HepG2 (cell line): ENCODE results near the gene KCNJ13. TPM values are rescaled to one million over a fixed set of nuclear protein-coding genes. Genes with fewer than 3 reads are reported as not detected.

Source experiments
- ATAC-seq: fragments of 200-7000 bp; cut with Tn5 transposase; 3 replicates; pipeline ENCODE4 v1.9.1; 2020; ENCODE audit warnings: mild to moderate bottlenecking, moderate library complexity
- BruUV-seq: library from RNA; stranded (reverse); fragments of 400-500 nt; replicated peaks from 2 replicates; lab custom pipeline; 2021; lab: Mats Ljungman, UMichigan
- CTCF ChIA-PET: fragments of 300-600 bp; formaldehyde crosslinking; extraction: SDS; loops from one replicate; lab custom pipeline; 2021; ENCODE audit warnings: low total read pairs, inconsistent platforms, low intra/inter-chr PET ratio; lab: Yijun Ruan, JAX
- POLR2A ChIA-PET: fragments of 350-600 bp; sonication (Branson Sonifier 250); formaldehyde crosslinking; loops from one replicate; lab custom pipeline; 2020; ENCODE audit warnings: antibody characterized with exemption, inconsistent platforms; lab: Yijun Ruan, JAX
- DNase-seq: peaks from one replicate; pipeline ENCODE4 v3.0.0-alpha.2; 2015; ENCODE audit warnings: low spot score
- FAIRE-seq: peaks from 3 replicates; lab custom pipeline; 2011; peaks lifted over from hg19 to GRCh38; lab: Jason Lieb, UNC
- H2AFZ ChIP-seq: one replicate; pipeline ENCODE4 v1.6.1; 2011; ENCODE audit warnings: low read length, inconsistent platforms
- H3K27ac ChIP-seq: fragments of 300-600 bp; 3 replicates; pipeline ENCODE4 v1.8.0; 2011; ENCODE audit warnings: mixed run types, mild to moderate bottlenecking, mixed read lengths, low read length, inconsistent platforms; ENCODE audit not compliant: insufficient read depth; ENCODE audit errors: extremely low read length
- H3K27me3 ChIP-seq, 2 experiments: fragments of 200-600 bp in 1 of 2; 2 replicates in 1 of 2; 3 replicates in 1 of 2; pipeline versions ENCODE4 v1.6.0 to v1.8.0; 2011; ENCODE audit warnings: low read length in 2 of 2, mild to moderate bottlenecking in 2 of 2, moderate library complexity in 2 of 2, inconsistent platforms in 1 of 2; ENCODE audit not compliant: insufficient read depth in 2 of 2, control insufficient read depth in 1 of 2
- H3K36me3 ChIP-seq, 2 experiments: fragments of 200-600 bp in 1 of 2; replicated peaks in 1 of 2; 2 replicates in 1 of 2; 3 replicates in 1 of 2; pipeline versions ENCODE4 v1.5.1 to v1.8.0; 2011; ENCODE audit warnings: low read length in 2 of 2, inconsistent platforms in 1 of 2; ENCODE audit not compliant: insufficient read depth in 2 of 2, control insufficient read depth in 1 of 2
- H3K4me1 ChIP-seq: 2 replicates; pipeline ENCODE4 v1.5.1; 2012; ENCODE audit warnings: low read length, inconsistent platforms; ENCODE audit not compliant: insufficient read depth
- H3K4me2 ChIP-seq: 2 replicates; pipeline ENCODE4 v1.6.0; 2011; ENCODE audit warnings: low read depth, low read length, inconsistent platforms
- H3K4me3 ChIP-seq, 3 experiments: fragments of 200-600 bp in 1 of 3; sonication (generic), shearing (Covaris generic) in 1 of 3; replicated peaks in 1 of 3; 2 replicates each; pipeline ENCODE4 v1.5.1; 2011 to 2016; ENCODE audit warnings: low read length in 3 of 3, inconsistent platforms in 2 of 3, low read depth in 2 of 3, mild to moderate bottlenecking in 2 of 3, control low read depth in 1 of 3, mixed read lengths in 1 of 3; ENCODE audit not compliant: insufficient read depth in 1 of 3
- H3K79me2 ChIP-seq: one replicate; pipeline ENCODE4 v1.6.1; 2011; ENCODE audit warnings: low read length, inconsistent platforms; ENCODE audit not compliant: insufficient read depth
- H3K9ac ChIP-seq: 2 replicates; pipeline ENCODE4 v1.6.0; 2011; ENCODE audit warnings: mild to moderate bottlenecking, low read depth, low read length, inconsistent platforms; ENCODE audit not compliant: insufficient read depth
- H3K9me3 ChIP-seq: 2 replicates; pipeline ENCODE4 v1.5.1; 2012; ENCODE audit warnings: mild to moderate bottlenecking, low read length
- H4K20me1 ChIP-seq: 2 replicates; pipeline ENCODE4 v1.6.0; 2011; ENCODE audit warnings: inconsistent platforms, mild to moderate bottlenecking, low read length, moderate library complexity; ENCODE audit not compliant: insufficient read depth
- CAMTA2 ChIP-seq: sonication (generic); formaldehyde crosslinking; IDR thresholded peaks from 2 replicates; pipeline ENCODE4 v1.4.0; 2020; ENCODE audit warnings: mild to moderate bottlenecking, missing genetic modification reagents, borderline replicate concordance
- DMTF1 ChIP-seq: sonication (generic); formaldehyde crosslinking; IDR thresholded peaks from 2 replicates; pipeline ENCODE4 v1.4.0; 2020; ENCODE audit warnings: mild to moderate bottlenecking, missing genetic modification reagents
- EZH2 ChIP-seq: conservative IDR thresholded peaks from 2 replicates; pipeline ENCODE4 v1.6.1; 2012; ENCODE audit warnings: mild to moderate bottlenecking, low read depth, low read length, moderate library complexity
- FOSL1 ChIP-seq: sonication (generic); formaldehyde crosslinking; IDR thresholded peaks from 2 replicates; pipeline ENCODE4 v1.9.0; 2021; ENCODE audit warnings: missing genetic modification reagents, borderline replicate concordance
- HMGA1 ChIP-seq: sonication (generic); formaldehyde crosslinking; conservative IDR thresholded peaks from 2 replicates; pipeline ENCODE4 v1.4.0; 2020; ENCODE audit warnings: missing genetic modification reagents
- MTA1 ChIP-seq: sonication (generic); formaldehyde crosslinking; IDR thresholded peaks from 2 replicates; pipeline ENCODE4 v1.4.0; 2020; ENCODE audit warnings: missing genetic modification reagents, mild to moderate bottlenecking, borderline replicate concordance
- SKIL ChIP-seq: sonication (generic); formaldehyde crosslinking; IDR thresholded peaks from 2 replicates; pipeline ENCODE4 v1.8.0; 2022; ENCODE audit warnings: missing genetic modification reagents, mild to moderate bottlenecking, moderate library complexity, borderline replicate concordance
- TRIM22 ChIP-seq: fragments of 450-650 bp; IDR thresholded peaks from 2 replicates; pipeline ENCODE4 v1.6.1; 2017
- ZNF224 ChIP-seq: sonication (generic); formaldehyde crosslinking; IDR thresholded peaks from 2 replicates; pipeline ENCODE4 v1.5.0; 2020; ENCODE audit warnings: mild to moderate bottlenecking, missing genetic modification reagents
- ZNF770 ChIP-seq: sonication (generic); formaldehyde crosslinking; IDR thresholded peaks from 2 replicates; pipeline ENCODE4 v1.5.0; 2020; ENCODE audit warnings: mild to moderate bottlenecking, missing genetic modification reagents
- ZNF839 ChIP-seq: sonication (generic); formaldehyde crosslinking; IDR thresholded peaks from 2 replicates; pipeline ENCODE4 v1.4.0; 2020; ENCODE audit warnings: missing genetic modification reagents, mild to moderate bottlenecking, borderline replicate concordance
- ZNF841 ChIP-seq: sonication (generic); formaldehyde crosslinking; IDR thresholded peaks from 2 replicates; pipeline ENCODE4 v1.8.1; 2023; ENCODE audit warnings: missing genetic modification reagents, borderline replicate concordance
- WGBS: methylation state at CpG from one replicate; pipeline ENCODE4 v1.1.6; 2017; ENCODE audit warnings: low lambda C conversion rate; 5-methylcytosine and 5-hydroxymethylcytosine counted together
- in situ Hi-C: cut with HindIII; loops from 2 replicates; pipeline ENCODE4 v1.10.0; 2017; ENCODE audit warnings: low pct_unique_long_range_greater_than_20kb; ENCODE audit not compliant: extremely low pct_ligation_motif_present
- intact Hi-C: fragments of 100-400 bp; cut with micrococcal nuclease; formaldehyde crosslinking; loops from one replicate; pipeline ENCODE4 v1.10.0; 2022; ENCODE audit not compliant: unreplicated experiment
- polyA plus RNA-seq, 8 experiments: library from polyadenylated mRNA; depleted of rRNA in 3 of 8; stranded (reverse) in 7 of 8; unstranded in 1 of 8; fragments of >200 nt; fragmentation: Illumina TruSeq in 4 of 8; extraction: Trizol in 4 of 8; gene quantifications; 2 replicates each; pipeline versions ENCODE4 v1.2.1 to v1.2.3, GENCODE V29; 2011 to 2016; ENCODE audit warnings: low read depth in 4 of 8, missing spikeins in 1 of 8, mixed read lengths in 1 of 8; ENCODE audit not compliant: insufficient read depth in 1 of 8
- total RNA-seq, 5 experiments: library from RNA; depleted of rRNA; stranded (reverse); fragments of >200 nt; fragmentation: Illumina TruSeq; extraction: Trizol; gene quantifications; 2 replicates each; pipeline ENCODE4 v1.2.3, GENCODE V29; 2016; ENCODE audit warnings: low read depth in 1 of 5

The KCNJ13 gene
- total and polyA plus RNA-seq, 2 of the 13 experiments (the other 11 are each of a cell fraction or from before 2014, with no cell fraction given): not detected

- TF ChIP-seq TRIM22: no peak
- TF ChIP-seq EZH2: no peak
- TF ChIP-seq ZNF224: no peak
- no peak for TF ChIP-seq DMTF1 (CRISPR knock-in tag)
Observed at GRCh38 chr2:232731470-232731869, 44.9 kb downstream of the KCNJ13 start (continued).

GRCh38 chr2:232728785-232729184, 47.6 kb downstream of the KCNJ13 start:
- FAIRE-seq: no peak
- H3K27ac ChIP-seq: no peak overlapping the region

More at GRCh38 chr2:232728785-232729184, 47.6 kb downstream of the KCNJ13 start:
- H3K79me2 ChIP-seq: peaks cover 52% of the 10 kb centered on the region
- H3K9me3 ChIP-seq: no peaks in the 10 kb centered on the region
- no peak overlapping the region for H3K9ac ChIP-seq
- H2AFZ ChIP-seq: no peak overlapping the region
- DNase-seq (no peak), ATAC-seq (no peak)
- H3K4me3 ChIP-seq: no peak overlapping the region
- BruUV-seq: no TSS peak
- TF ChIP-seq HMGA1 (no peak), ZNF770 (CRISPR knock-in tag) (peak; percentile 33; the same call in 1 of the 2 replicates), ZNF839 (CRISPR knock-in tag) (no peak), SKIL (no peak), CAMTA2 (CRISPR knock-in tag) (no peak), FOSL1 (no peak), ZNF841 (CRISPR knock-in tag) (no peak), MTA1 (CRISPR knock-in tag) (no peak)
- peaks cover 23 to 67% of the 10 kb centered on the region in 2 experiments for H3K36me3 ChIP-seq
- no peak overlapping the region for H3K4me2 ChIP-seq
- 96% methylated on average over 3 of the region's 3 CpGs for WGBS
- ChIA-PET CTCF (no interaction called here), POLR2A (no interaction called here)
- H3K27me3 ChIP-seq: no peaks in the 10 kb centered on the region
- H4K20me1 ChIP-seq: 0 out of 2 replicates have a peak, but pooled peaks cover 4% of the 10 kb centered on the region
- in situ Hi-C loops: no loop called here
- intact Hi-C loops: no loop called here
- H3K4me1 ChIP-seq: no peaks in the 10 kb centered on the region
